ENCODE results near the gene KIAA0825.

DNA sequence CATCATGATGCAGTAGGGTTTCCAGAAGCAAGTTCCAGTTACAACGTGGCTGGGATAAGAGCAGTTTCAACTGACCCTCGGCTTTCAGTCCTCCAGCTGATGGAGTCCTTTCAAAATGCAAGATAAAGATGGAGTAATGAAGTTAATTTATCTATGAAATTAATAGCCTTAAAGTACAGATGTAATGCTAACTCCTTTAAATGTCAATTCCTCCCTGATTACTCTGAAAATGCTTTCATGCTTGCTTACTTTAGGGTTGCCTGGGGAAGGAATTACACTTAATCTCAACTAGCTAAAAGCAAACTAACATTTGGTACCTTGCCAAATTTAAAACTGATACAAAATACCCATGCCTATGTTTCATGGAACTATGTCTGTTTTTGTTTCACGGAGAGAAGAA, 178.4 kb downstream of the KIAA0825 start:
- TF ChIP-seq EZH2phosphoT487 (IDR thresholded peaks at IDR 0.05; ENCODE audit: borderline replicate concordance, low read length) = no peak
- TF ChIP-seq, protein P1, sequence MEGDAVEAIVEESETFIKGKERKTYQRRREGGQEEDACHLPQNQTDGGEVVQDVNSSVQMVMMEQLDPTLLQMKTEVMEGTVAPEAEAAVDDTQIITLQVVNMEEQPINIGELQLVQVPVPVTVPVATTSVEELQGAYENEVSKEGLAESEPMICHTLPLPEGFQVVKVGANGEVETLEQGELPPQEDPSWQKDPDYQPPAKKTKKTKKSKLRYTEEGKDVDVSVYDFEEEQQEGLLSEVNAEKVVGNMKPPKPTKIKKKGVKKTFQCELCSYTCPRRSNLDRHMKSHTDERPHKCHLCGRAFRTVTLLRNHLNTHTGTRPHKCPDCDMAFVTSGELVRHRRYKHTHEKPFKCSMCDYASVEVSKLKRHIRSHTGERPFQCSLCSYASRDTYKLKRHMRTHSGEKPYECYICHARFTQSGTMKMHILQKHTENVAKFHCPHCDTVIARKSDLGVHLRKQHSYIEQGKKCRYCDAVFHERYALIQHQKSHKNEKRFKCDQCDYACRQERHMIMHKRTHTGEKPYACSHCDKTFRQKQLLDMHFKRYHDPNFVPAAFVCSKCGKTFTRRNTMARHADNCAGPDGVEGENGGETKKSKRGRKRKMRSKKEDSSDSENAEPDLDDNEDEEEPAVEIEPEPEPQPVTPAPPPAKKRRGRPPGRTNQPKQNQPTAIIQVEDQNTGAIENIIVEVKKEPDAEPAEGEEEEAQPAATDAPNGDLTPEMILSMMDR (IDR thresholded peaks at IDR 0.05; ENCODE audit: low read depth, low read length, poor library complexity, severe bottlenecking) = no peak
